ENCODE results near the gene ATXN1. TPM values are rescaled to one million over a fixed set of nuclear protein-coding genes. Genes with fewer than 3 reads are reported as not detected.

ATXN1 gene
- total and polyA plus RNA-seq, 2 of the 8 experiments (the other 6 are each of a cell fraction or from before 2014, with no cell fraction given): 1.6 to 4.0 TPM

DNA sequence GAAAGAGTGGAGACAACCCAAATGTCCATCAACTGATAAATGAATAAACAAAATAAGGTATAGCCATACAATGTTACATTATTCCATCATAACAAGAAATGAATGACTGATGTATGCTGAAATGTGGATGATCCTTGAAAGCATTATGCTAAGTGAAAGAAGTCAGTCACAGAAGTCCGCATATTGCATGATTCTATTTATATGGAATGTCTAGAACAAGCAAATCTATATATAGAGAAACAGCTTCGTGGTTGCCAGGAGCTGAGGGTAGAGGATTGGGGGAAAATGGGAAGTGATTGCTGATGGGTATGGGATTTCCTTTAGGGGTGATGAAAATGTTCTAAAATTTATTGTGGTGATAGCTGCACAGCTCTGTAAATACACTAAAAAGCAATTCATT, 196.8 kb downstream of the ATXN1 start:
- Histone ChIP-seq H2AFZ (ENCODE audit: low read length) (no peak overlapping the region), H3K27me3 (replicated peaks in 1 of 4; ENCODE audit: control insufficient read depth in 3 of 4, extremely low read depth in 1 of 4, insufficient read depth in 3 of 4, low read length in 3 of 4) (no peaks in the 10 kb centered on the region), H3K36me3 (ENCODE audit: control insufficient read depth in 2 of 4, insufficient read depth in 4 of 4, low read length in 3 of 4) (no peaks in the 10 kb centered on the region), H4K20me1 (replicated peaks in 1 of 2; ENCODE audit: control insufficient read depth in 1 of 2, insufficient read depth in 2 of 2, low read length in 2 of 2) (no peaks in the 10 kb centered on the region), H2BK5ac (ENCODE audit: low read depth, low read length) (no peak overlapping the region), H2BK15ac (ENCODE audit: low read length) (no peak overlapping the region), H3K79me2 (ENCODE audit: control insufficient read depth in 1 of 2, insufficient read depth in 2 of 2, low read length in 2 of 2) (no peaks in the 10 kb centered on the region), H2BK20ac (ENCODE audit: low read length) (no peak overlapping the region), H3K23ac (ENCODE audit: insufficient read length) (no peak overlapping the region), H2AK5ac (ENCODE audit: low read depth, low read length) (no peak overlapping the region), H2BK120ac (replicated peaks; ENCODE audit: low read depth, low read length) (no peak overlapping the region), H3K9me3 (ENCODE audit: insufficient read depth in 2 of 2, low read depth in 1 of 2, low read length in 1 of 2) (no peaks in the 10 kb centered on the region), H3K79me1 (ENCODE audit: low read depth, low read length) (no peaks in the 10 kb centered on the region), H3K27ac (ENCODE audit: low read depth, low read length) (no peak overlapping the region), H3K9ac (replicated peaks in 1 of 4; ENCODE audit: extremely low read depth in 1 of 4, low read depth in 3 of 4, low read length in 3 of 4) (no peak overlapping the region), H2BK12ac (ENCODE audit: low read depth, low read length) (no peak overlapping the region), H3K14ac (ENCODE audit: insufficient read length) (no peak overlapping the region), H4K8ac (ENCODE audit: extremely low read depth, insufficient read depth, low read length) (no peak overlapping the region), H3K4ac (replicated peaks; ENCODE audit: insufficient read length, low read depth, low read length) (no peak overlapping the region), H4K5ac (ENCODE audit: insufficient read length, low read depth, low read length) (no peak overlapping the region), H4K91ac (replicated peaks; ENCODE audit: insufficient read length, low read length) (no peak overlapping the region), H3K23me2 (ENCODE audit: low read depth, low read length) (no peaks in the 10 kb centered on the region), H3K4me2 (ENCODE audit: insufficient read depth in 1 of 2, low read depth in 2 of 2, low read length in 2 of 2) (no peak overlapping the region), H3K4me1 (replicated peaks in 1 of 4; ENCODE audit: control insufficient read depth in 3 of 4, insufficient read depth in 4 of 4, low read length in 3 of 4) (no peaks in the 10 kb centered on the region), H3K56ac (replicated peaks; ENCODE audit: insufficient read length, low read depth, low read length) (no peak overlapping the region), H3K18ac (ENCODE audit: extremely low read depth, low read length) (no peak overlapping the region), H3K4me3 (ENCODE audit: extremely low read depth in 1 of 4, insufficient read depth in 2 of 4, low read depth in 3 of 4, low read length in 4 of 4) (no peak overlapping the region)
- POLR2A ChIA-PET (ENCODE audit: partially characterized antibody): no interaction called here
- CTCF ChIA-PET (ENCODE audit: partially characterized antibody): no interaction called here
- FAIRE-seq (no peak), DNase-seq (ENCODE audit: low read depth in 1 of 2, low spot score in 2 of 2) (no peak)
- 90% methylated on average over 2 of the region's 2 CpGs; no CpG with 5 or more reads in 1 of the 2 experiments for WGBS, 2 experiments (ENCODE audit: extremely low coverage in 1 of 2, insufficient coverage in 1 of 2, insufficient read length in 1 of 2, insufficient replicate concordance in 2 of 2, low coverage in 1 of 2, low lambda C conversion rate in 2 of 2, missing lambda C conversion rate in 1 of 2)
- TF ChIP-seq ATF3 (IDR thresholded peaks at IDR 0.05; ENCODE audit: insufficient read depth, low read depth, low read length) (no peak), FOSL1 (IDR thresholded peaks at IDR 0.05; ENCODE audit: insufficient read depth, low read depth, low read length) (no peak), SIRT6 (IDR thresholded peaks at IDR 0.05; ENCODE audit: low read length) (no peak), TEAD4 (IDR thresholded peaks at IDR 0.05; ENCODE audit: low read depth, low read length) (no peak), BACH1 (IDR thresholded peaks at IDR 0.05; ENCODE audit: low read length) (no peak), TAF1 (IDR thresholded peaks at IDR 0.05; ENCODE audit: low read depth, low read length) (no peak), MAFK (IDR thresholded peaks at IDR 0.05; ENCODE audit: low read depth, low read length) (no peak), GABPA (IDR thresholded peaks at IDR 0.05; ENCODE audit: borderline replicate concordance, insufficient read depth, low read length) (no peak), BCL11A (IDR thresholded peaks at IDR 0.05; ENCODE audit: low read depth in 2 of 2, low read length in 2 of 2) (no peak), MAX (IDR thresholded peaks at IDR 0.05) (no peak), CHD1 (IDR thresholded peaks at IDR 0.05; ENCODE audit: low read depth, low read length) (no peak)
